AG09309 (cell line): ENCODE measurements around the gene ZNF839.
A peak's percentile ranks its signal among the peaks of the same experiment; 100 is the strongest.

Source experiments
- DNase-seq: peaks from one replicate; pipeline ENCODE4 v3.0.0-alpha.2; 2010; ENCODE audit warnings: low read depth
- H3K4me3 ChIP-seq: 2 replicates; pipeline ENCODE4 v1.5.1; 2011; ENCODE audit warnings: mild to moderate bottlenecking, low read depth, low read length, moderate library complexity; ENCODE audit not compliant: control insufficient read depth
- CTCF ChIP-seq: IDR thresholded peaks from 2 replicates; pipeline ENCODE4 v1.5.1; 2011; ENCODE audit warnings: mild to moderate bottlenecking, low read depth, low read length, inconsistent platforms; ENCODE audit not compliant: insufficient read depth, control insufficient read depth; ENCODE audit errors: missing control alignments

The ZNF839 gene

GRCh38 chr14:102360388-102360787, 40.8 kb downstream of the ZNF839 start:
- TF ChIP-seq CTCF: no peak
- DNase-seq: no peak
- H3K4me3 ChIP-seq: no peak overlapping the region

GRCh38 chr14:102362084-102362483, 42.5 kb downstream of the ZNF839 start:
- peak overlapping the region; percentile 91 for H3K4me3 ChIP-seq
- DNase-seq: no peak
- TF ChIP-seq CTCF: no peak

GRCh38 chr14:102362545-102363181, 43.1 kb downstream of the ZNF839 start, which contains the start of the genes CINP and TECPR2:
Gene CINP, minus strand, starts transcription at chr14:102362890. Its CDS starts 39 bp downstream, at chr14:102362851.
Gene TECPR2, plus strand, starts transcription at chr14:102362941. Its CDS starts 13,781 bp downstream, at chr14:102376722.
- peak within 1 kb of the TSS; percentile 91 for H3K4me3 ChIP-seq
- no peak for TF ChIP-seq CTCF
- peak; percentile 77 for DNase-seq

DNA sequence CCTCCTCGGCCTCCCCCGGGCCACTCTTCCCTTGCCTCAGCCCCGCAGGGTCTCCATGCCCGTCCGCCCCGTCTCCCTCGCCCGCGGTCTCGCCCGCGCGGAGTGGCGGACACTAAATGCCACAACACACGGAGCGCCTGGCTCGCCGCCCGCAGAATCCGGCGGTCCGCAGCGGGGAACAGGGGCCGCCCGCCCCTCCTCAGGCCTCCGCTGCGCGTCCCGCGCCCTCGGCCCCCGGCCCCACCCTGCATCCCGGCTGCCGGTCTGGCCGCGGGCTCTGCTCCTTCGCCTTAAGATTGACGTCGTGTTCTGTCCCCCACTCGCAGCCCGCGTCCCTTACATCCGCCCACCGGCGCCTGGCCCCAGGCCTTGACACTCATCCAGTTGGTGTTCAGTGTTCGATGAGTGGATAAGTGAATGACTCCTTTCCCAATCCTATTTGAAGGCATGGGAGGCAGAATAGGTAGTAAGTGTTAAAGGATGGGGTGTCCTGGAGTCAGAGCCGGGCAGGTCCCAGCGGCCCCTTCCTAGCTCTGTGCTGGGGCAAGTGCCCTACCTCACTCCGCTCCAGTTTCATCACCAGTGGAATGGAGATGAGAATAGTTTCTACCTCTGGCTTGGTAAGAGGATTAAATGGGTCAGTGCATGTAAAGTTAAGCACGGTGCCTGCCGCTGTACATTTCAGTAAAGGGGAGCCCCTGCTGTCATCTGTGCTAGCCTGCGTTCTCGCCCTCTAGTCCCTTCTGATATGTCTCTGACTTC, 43.8 kb downstream of the ZNF839 start:
- TF ChIP-seq CTCF: no peak
- DNase-seq: no peak

GRCh38 chr14:102370305-102370809, 50.8 kb downstream of the ZNF839 start:
- no peak for DNase-seq
- no peak for TF ChIP-seq CTCF
- H3K4me3 ChIP-seq: no peak overlapping the region

More for the DNA sequence above, 43.8 kb downstream of the ZNF839 start:
- peak overlapping the region; percentile 91 for H3K4me3 ChIP-seq

DNA sequence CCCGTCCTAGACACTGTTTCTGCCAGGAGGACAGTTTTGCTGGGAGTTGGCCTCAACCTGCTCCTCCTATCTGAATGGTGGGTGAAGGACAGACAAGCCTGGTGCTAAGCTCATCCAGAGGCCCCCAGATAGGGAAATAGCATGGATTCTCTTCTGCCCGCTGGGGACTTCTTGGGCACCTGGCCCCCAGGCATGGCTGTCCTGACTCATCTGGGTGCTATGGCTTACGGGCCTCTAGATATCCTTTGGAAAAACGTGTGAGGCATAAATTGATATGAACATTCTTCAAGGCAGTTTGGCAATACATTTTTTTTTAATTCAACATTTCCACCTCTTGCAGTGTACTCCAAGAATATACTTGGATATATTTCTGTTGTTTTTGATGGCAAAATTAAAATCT, 51.8 kb downstream of the ZNF839 start:
- DNase-seq: no peak
- TF ChIP-seq CTCF: no peak
- H3K4me3 ChIP-seq: no peak overlapping the region
